ENCODE data around the gene SPDYE2B.
"Not testable (repeated sequence)": the region's sequence is repeated elsewhere in the genome, so short reads cannot be mapped to it uniquely, and the experiment has no call there.

DNA sequence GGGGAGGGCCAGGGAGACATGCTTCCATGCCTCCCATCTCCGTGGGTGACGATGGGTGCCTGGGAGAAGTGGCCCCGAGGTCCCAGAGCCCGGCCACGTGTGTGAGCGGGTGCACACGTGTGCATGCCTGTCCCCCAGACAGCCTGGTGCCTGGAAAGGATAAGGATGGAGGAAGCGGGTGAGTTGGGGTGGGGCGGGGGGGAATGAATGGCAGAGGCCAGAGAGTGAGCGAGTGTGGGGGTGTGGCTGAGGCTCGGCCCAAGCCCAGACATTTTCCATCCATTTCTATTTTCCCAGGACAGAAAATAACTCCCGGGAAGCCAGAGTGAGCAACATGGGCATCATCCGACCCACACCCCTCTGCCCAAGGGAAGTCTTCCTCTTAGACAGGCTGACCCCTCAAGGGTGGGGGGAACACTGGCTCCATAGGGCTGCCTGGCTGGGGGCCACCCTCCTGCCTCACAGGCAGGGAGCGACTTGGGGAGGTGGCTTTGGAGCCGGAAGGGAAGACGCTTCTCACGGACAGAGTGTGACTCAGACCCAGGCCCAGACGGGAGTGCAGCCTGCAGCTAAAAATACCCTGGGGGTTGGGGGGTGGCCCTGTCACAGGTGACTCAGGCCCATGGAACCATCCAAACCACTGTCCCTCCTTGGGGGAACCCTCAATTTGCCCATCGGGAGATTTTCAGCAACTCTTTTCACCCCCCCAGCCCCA, 45.5 kb upstream of the SPDYE2B start:
- not testable (repeated sequence) for TF ChIP-seq EZH2 (IDR thresholded peaks at IDR 0.05; ENCODE audit: insufficient read depth, poor library complexity, severe bottlenecking); EZH2phosphoT487 (IDR thresholded peaks at IDR 0.05; ENCODE audit: insufficient read depth, low read depth)

Measured in GM23248 (cell line).